ENCODE results near the gene USP17L27.
"Not testable (repeated sequence)": the region's sequence is repeated elsewhere in the genome, so short reads cannot be mapped to it uniquely, and the experiment has no call there.

USP17L27 gene, protein sequence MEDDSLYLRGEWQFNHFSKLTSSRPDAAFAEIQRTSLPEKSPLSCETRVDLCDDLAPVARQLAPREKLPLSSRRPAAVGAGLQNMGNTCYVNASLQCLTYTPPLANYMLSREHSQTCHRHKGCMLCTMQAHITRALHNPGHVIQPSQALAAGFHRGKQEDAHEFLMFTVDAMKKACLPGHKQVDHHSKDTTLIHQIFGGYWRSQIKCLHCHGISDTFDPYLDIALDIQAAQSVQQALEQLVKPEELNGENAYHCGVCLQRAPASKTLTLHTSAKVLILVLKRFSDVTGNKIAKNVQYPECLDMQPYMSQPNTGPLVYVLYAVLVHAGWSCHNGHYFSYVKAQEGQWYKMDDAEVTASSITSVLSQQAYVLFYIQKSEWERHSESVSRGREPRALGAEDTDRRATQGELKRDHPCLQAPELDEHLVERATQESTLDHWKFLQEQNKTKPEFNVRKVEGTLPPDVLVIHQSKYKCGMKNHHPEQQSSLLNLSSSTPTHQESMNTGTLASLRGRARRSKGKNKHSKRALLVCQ

DNA sequence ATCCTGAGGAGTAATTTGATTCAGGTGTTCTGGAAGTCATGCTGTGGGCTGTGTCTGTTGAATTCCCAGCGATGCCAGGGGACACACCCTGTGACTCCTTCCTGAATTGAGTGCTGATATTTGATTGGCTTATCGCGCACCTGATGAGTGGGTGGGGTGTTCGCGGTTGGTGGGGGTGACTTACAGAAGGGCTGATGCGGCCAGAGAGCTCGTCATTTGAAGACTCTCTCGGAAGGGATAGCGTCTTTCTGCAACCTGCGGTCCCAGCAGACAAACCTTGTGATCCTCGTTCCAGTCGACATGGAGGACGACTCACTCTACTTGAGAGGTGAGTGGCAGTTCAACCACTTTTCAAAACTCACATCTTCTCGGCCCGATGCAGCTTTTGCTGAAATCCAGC, at the start of gene USP17L27:
TSS of gene USP17L27 (plus strand) at position 301 of the 400 bp plus-strand sequence. CDS start at position 301, 0 bp downstream.
- DNase-seq (ENCODE audit: low read depth in 4 of 4, low spot score in 1 of 4) = not testable (repeated sequence)

DNA sequence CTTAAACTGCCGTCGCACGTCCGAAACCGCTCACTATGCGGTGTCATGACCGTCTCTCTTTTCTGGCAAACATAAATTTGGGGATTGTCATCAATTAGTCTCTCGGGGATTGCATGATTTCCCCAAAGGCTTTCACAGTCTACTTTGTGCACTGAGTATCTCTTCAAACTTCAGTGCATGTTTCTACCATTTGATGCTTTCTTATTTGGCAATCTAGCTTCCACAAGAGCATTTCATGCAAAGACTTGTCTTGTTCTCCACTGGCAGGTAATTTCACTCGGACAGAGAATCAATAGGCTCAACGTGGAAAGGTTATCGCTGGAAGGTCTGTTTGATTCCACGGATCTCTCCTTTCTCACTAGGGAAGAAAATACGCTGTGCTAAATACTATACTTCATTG, 19.8 kb upstream of the USP17L27 start:
- not testable (repeated sequence) for DNase-seq (ENCODE audit: low read depth in 4 of 4, low spot score in 1 of 4)

DNA sequence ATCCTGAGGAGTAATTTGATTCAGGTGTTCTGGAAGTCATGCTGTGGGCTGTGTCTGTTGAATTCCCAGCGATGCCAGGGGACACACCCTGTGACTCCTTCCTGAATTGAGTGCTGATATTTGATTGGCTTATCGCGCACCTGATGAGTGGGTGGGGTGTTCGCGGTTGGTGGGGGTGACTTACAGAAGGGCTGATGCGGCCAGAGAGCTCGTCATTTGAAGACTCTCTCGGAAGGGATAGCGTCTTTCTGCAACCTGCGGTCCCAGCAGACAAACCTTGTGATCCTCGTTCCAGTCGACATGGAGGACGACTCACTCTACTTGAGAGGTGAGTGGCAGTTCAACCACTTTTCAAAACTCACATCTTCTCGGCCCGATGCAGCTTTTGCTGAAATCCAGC, 19.1 kb upstream of the USP17L27 start, which contains the start of gene USP17L24:
TSS of gene USP17L24 (plus strand) at position 301 of the 400 bp plus-strand sequence. CDS start at position 301, 0 bp downstream.
- DNase-seq (ENCODE audit: low read depth in 4 of 4, low spot score in 1 of 4) = not testable (repeated sequence)

DNA sequence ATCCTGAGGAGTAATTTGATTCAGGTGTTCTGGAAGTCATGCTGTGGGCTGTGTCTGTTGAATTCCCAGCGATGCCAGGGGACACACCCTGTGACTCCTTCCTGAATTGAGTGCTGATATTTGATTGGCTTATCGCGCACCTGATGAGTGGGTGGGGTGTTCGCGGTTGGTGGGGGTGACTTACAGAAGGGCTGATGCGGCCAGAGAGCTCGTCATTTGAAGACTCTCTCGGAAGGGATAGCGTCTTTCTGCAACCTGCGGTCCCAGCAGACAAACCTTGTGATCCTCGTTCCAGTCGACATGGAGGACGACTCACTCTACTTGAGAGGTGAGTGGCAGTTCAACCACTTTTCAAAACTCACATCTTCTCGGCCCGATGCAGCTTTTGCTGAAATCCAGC, 14.3 kb upstream of the USP17L27 start, which contains the start of gene USP17L25:
TSS of gene USP17L25 (plus strand) at position 301 of the 400 bp plus-strand sequence. CDS start at position 301, 0 bp downstream.
- not testable (repeated sequence) for DNase-seq (ENCODE audit: low read depth in 4 of 4, low spot score in 1 of 4)

DNA sequence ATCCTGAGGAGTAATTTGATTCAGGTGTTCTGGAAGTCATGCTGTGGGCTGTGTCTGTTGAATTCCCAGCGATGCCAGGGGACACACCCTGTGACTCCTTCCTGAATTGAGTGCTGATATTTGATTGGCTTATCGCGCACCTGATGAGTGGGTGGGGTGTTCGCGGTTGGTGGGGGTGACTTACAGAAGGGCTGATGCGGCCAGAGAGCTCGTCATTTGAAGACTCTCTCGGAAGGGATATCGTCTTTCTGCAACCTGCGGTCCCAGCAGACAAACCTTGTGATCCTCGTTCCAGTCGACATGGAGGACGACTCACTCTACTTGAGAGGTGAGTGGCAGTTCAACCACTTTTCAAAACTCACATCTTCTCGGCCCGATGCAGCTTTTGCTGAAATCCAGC, 9.6 kb upstream of the USP17L27 start, which contains the start of gene USP17L26:
TSS of gene USP17L26 (plus strand) at position 301 of the 400 bp plus-strand sequence. CDS start at position 301, 0 bp downstream.
- not testable (repeated sequence) for DNase-seq (ENCODE audit: low read depth in 4 of 4, low spot score in 1 of 4)

DNA sequence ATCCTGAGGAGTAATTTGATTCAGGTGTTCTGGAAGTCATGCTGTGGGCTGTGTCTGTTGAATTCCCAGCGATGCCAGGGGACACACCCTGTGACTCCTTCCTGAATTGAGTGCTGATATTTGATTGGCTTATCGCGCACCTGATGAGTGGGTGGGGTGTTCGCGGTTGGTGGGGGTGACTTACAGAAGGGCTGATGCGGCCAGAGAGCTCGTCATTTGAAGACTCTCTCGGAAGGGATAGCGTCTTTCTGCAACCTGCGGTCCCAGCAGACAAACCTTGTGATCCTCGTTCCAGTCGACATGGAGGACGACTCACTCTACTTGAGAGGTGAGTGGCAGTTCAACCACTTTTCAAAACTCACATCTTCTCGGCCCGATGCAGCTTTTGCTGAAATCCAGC, 4.8 kb upstream of the USP17L27 start, which contains the start of gene USP17L5:
TSS of gene USP17L5 (plus strand) at position 301 of the 400 bp plus-strand sequence. CDS start at position 301, 0 bp downstream.
- not testable (repeated sequence) for DNase-seq (ENCODE audit: low read depth in 4 of 4, low spot score in 1 of 4)

DNA sequence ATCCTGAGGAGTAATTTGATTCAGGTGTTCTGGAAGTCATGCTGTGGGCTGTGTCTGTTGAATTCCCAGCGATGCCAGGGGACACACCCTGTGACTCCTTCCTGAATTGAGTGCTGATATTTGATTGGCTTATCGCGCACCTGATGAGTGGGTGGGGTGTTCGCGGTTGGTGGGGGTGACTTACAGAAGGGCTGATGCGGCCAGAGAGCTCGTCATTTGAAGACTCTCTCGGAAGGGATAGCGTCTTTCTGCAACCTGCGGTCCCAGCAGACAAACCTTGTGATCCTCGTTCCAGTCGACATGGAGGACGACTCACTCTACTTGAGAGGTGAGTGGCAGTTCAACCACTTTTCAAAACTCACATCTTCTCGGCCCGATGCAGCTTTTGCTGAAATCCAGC, 4.6 kb downstream of the USP17L27 start, which contains the start of gene USP17L28:
TSS of gene USP17L28 (plus strand) at position 301 of the 400 bp plus-strand sequence. CDS start at position 301, 0 bp downstream.
- not testable (repeated sequence) for DNase-seq (ENCODE audit: low read depth in 4 of 4, low spot score in 1 of 4)

DNA sequence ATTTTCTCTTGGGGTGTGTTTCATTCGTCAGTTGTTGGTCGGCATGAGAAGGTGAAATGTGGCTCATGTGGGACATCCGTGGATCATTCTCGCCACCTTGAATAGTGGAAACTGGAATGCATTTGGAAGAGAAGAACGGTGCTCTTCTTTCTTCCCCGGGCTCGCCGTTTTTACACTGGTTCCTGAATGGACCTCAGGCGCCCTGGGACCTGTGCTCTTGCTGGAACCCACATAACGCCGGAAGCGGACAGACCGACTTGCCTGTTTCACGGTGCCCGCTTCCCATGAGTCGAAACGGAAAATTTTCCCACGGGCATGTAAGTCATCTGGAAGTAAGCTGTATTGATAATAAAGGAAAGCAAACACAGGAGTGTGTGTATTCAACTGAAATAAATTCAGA, 6.9 kb downstream of the USP17L27 start:
- DNase-seq (ENCODE audit: low read depth in 4 of 4, low spot score in 1 of 4) = not testable (repeated sequence)

DNA sequence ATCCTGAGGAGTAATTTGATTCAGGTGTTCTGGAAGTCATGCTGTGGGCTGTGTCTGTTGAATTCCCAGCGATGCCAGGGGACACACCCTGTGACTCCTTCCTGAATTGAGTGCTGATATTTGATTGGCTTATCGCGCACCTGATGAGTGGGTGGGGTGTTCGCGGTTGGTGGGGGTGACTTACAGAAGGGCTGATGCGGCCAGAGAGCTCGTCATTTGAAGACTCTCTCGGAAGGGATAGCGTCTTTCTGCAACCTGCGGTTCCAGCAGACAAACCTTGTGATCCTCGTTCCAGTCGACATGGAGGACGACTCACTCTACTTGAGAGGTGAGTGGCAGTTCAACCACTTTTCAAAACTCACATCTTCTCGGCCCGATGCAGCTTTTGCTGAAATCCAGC, 9.4 kb downstream of the USP17L27 start, which contains the start of gene USP17L29:
TSS of gene USP17L29 (plus strand) at position 301 of the 400 bp plus-strand sequence. CDS start at position 301, 0 bp downstream.
- not testable (repeated sequence) for DNase-seq (ENCODE audit: low read depth in 4 of 4, low spot score in 1 of 4)

DNA sequence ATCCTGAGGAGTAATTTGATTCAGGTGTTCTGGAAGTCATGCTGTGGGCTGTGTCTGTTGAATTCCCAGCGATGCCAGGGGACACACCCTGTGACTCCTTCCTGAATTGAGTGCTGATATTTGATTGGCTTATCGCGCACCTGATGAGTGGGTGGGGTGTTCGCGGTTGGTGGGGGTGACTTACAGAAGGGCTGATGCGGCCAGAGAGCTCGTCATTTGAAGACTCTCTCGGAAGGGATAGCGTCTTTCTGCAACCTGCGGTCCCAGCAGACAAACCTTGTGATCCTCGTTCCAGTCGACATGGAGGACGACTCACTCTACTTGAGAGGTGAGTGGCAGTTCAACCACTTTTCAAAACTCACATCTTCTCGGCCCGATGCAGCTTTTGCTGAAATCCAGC, 18.9 kb downstream of the USP17L27 start, which contains the start of gene USP17L30:
TSS of gene USP17L30 (plus strand) at position 301 of the 400 bp plus-strand sequence. CDS start at position 301, 0 bp downstream.
- DNase-seq (ENCODE audit: low read depth in 4 of 4, low spot score in 1 of 4) = not testable (repeated sequence)

DNA sequence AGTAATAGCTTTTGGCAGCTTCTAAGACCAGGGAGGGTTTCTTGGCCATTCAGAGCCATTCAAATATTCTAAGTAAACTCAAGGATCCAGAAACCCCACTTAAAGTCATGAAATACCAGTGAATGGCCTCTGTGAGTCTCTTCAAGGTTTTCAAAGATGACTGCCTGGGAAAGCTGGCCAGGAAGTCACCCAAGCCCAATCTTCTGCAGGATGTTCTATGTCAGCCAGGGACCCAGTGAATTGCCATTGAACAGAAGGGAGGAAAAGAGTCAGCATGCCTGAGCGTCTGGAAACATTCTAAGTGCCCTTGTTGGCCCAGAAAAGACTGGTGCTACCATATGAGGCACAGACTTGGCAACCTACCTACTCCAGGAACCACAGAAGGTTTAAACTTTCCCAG, 35.9 kb downstream of the USP17L27 start:
- not testable (repeated sequence) for DNase-seq (ENCODE audit: low read depth in 4 of 4, low spot score in 1 of 4)

DNA sequence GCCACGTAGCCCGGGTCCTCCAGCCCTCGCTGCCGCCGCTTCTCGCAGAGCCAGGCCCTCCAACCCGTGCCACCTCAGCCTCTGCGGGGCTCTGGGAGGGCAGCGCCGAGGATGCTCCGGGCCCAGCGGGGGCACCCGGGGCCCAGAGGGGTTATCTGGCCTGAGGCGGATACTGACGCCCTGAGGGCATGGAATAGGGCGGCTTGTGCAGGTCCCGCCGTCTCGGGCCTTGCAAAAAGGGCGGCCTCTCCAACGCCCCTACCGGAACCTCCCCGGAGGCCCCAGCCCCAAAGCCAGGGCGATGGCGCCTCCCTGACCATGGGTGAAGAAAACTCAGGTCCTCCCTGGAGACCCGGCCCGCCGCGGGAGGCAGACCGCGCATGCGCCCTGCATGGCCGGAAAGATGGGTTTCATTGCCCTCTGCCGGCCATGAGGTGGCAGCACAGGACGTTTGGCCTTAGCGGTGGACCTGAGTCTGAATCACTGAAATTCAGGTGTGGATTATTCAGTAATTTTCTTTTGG, 37.1 kb downstream of the USP17L27 start:
- peak in 3 of 4 experiments; percentile 16 to 40 (median 32) for DNase-seq (ENCODE audit: low read depth in 4 of 4, low spot score in 1 of 4)

DNA sequence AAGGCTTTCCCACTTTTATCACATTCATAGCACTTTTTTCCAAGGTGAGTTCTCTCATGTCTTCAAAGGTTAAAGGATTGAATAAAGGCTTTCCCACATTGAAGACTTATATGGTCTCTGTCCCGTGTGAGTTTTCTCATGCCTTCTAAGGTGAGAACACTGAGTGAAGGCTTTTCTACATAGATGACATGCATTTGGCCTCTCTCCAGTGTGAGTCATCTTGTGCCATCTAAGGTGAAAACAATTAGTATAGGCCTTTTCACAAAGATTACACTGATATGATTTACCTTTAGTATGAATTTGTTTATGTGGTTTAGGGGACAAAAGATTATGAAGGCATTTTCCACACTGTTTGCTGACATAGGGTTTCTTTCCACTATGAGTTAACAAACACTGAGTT, 40.2 kb downstream of the USP17L27 start:
- no peak for DNase-seq (ENCODE audit: low read depth in 4 of 4, low spot score in 1 of 4)

DNA sequence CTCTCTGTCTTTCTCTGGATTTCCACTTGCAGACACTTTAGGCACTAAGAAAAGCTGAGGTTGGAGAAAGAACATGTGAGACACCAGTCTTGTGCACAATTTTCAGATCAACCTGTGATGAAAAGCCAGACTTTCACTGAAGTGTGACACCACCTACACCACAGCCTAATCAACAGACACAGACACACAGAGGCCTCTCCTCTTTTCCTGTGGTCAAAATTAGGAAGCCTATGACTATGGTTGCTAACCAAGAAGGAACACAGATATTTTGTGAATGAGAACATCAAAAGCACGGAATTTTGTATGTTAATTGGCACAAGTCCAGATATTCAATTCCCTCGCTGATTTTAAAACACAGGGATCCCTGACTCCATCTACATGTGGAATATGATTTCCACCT, 45.1 kb downstream of the USP17L27 start:
- DNase-seq (ENCODE audit: low read depth in 4 of 4, low spot score in 1 of 4) = not testable (repeated sequence)

All from stimulated activated CD4-positive, alpha-beta T cell treated with anti-CD3 and anti-CD28 coated beads, Interleukin-1b, Interleukin-23, amount 100 ng/mL, for 24 hours (primary cell).